ENCODE data around the gene SEC14L2. TPM values are rescaled to one million over a fixed set of nuclear protein-coding genes. Genes with fewer than 3 reads are reported as not detected.

The SEC14L2 gene
- total RNA-seq, 1 donor from 2014 or later = 5.7 TPM

- Histone ChIP-seq H3K27ac (no peak overlapping the region), H4K20me1 (ENCODE audit: low read depth) (peaks cover 11% of the 10 kb centered on the region), H3K4me3 (no peak overlapping the region), H3K27me3 (no peaks in the 10 kb centered on the region), H3K4me1 (no peaks in the 10 kb centered on the region), H3K36me3 (no peaks in the 10 kb centered on the region), H2AFZ (replicated peaks) (no peak overlapping the region), H3K9me3 (ENCODE audit: low read depth) (no peaks in the 10 kb centered on the region), H3K9ac (no peak overlapping the region), H3K4me2 (no peak overlapping the region), H3F3A (ENCODE audit: low read depth) (peaks cover under 1% of the 10 kb centered on the region), H3K79me2 (ENCODE audit: low read depth) (no peaks in the 10 kb centered on the region)
- Mint-ChIP-seq H3K4me1 (peaks cover 18% of the 10 kb centered on the region), H3K27me3 (ENCODE audit: insufficient read depth, low read depth) (peaks cover 2% of the 10 kb centered on the region), H3K9me3 (no peaks in the 10 kb centered on the region), H3K36me3 (peaks cover 8% of the 10 kb centered on the region), H3K27ac (no peak overlapping the region), H3K4me3 (no peak overlapping the region)
- DNase-seq (ENCODE audit: low spot score) = no peak
- TF ChIP-seq, protein P1, sequence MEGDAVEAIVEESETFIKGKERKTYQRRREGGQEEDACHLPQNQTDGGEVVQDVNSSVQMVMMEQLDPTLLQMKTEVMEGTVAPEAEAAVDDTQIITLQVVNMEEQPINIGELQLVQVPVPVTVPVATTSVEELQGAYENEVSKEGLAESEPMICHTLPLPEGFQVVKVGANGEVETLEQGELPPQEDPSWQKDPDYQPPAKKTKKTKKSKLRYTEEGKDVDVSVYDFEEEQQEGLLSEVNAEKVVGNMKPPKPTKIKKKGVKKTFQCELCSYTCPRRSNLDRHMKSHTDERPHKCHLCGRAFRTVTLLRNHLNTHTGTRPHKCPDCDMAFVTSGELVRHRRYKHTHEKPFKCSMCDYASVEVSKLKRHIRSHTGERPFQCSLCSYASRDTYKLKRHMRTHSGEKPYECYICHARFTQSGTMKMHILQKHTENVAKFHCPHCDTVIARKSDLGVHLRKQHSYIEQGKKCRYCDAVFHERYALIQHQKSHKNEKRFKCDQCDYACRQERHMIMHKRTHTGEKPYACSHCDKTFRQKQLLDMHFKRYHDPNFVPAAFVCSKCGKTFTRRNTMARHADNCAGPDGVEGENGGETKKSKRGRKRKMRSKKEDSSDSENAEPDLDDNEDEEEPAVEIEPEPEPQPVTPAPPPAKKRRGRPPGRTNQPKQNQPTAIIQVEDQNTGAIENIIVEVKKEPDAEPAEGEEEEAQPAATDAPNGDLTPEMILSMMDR (IDR thresholded peaks at IDR 0.05) = peak; percentile 12
- no peak for TF ChIP-seq EZH2 (IDR thresholded peaks at IDR 0.05)
- TF ChIP-seq EZH2phosphoT487 (IDR thresholded peaks at IDR 0.05) = no peak
Observed at GRCh38 chr22:30430933-30431332, 34.1 kb downstream of the SEC14L2 start.

DNA sequence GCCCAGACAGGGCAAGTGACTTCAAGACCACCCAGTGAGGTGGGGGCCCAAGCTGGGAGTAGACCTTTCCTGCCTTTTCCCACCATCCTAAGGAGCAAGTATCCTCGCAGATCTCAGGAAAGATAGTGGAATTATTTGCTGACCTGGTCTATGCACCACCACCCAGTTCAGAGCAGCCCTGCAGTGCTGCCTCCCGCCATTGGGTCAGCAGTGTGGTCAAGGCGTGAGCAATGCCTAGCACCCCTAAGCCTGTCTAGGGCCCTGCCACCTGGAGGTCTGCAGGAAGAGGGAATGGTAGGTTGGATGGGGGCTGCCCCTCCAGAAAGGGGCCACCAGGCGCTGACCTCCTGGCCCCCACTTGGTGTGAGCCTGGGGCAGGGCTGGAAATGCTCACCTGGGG lies 35.3 kb downstream of the SEC14L2 start:
- no peaks in the 10 kb centered on the region for H3K9me3 Mint-ChIP-seq
- no peak overlapping the region for H3K4me2 ChIP-seq
- TF ChIP-seq, protein P1 (IDR thresholded peaks at IDR 0.05) = no peak
- TF ChIP-seq EZH2phosphoT487 (IDR thresholded peaks at IDR 0.05) (no peak), EZH2 (IDR thresholded peaks at IDR 0.05) (no peak)
- no peak overlapping the region for H3K27ac ChIP-seq
- H3K27me3 Mint-ChIP-seq (ENCODE audit: insufficient read depth, low read depth) = no peaks in the 10 kb centered on the region
- H3K9ac ChIP-seq = no peak overlapping the region
- no peak for DNase-seq (ENCODE audit: low spot score)
- H3K36me3 ChIP-seq = no peaks in the 10 kb centered on the region
- H4K20me1 ChIP-seq (ENCODE audit: low read depth) = peaks cover 5% of the 10 kb centered on the region
- no peaks in the 10 kb centered on the region for H3K9me3 ChIP-seq (ENCODE audit: low read depth)
- no peaks in the 10 kb centered on the region for H3K4me1 ChIP-seq
- no peak overlapping the region for H2AFZ ChIP-seq (replicated peaks)
- peaks cover 8% of the 10 kb centered on the region for H3K4me1 Mint-ChIP-seq
- no peak overlapping the region for H3K4me3 Mint-ChIP-seq
- no peaks in the 10 kb centered on the region for H3K79me2 ChIP-seq (ENCODE audit: low read depth)
- H3K27me3 ChIP-seq = no peaks in the 10 kb centered on the region
- no peak overlapping the region for H3K27ac Mint-ChIP-seq
- H3K36me3 Mint-ChIP-seq = peaks cover 8% of the 10 kb centered on the region
- no peak overlapping the region for H3K4me3 ChIP-seq
- H3F3A ChIP-seq (ENCODE audit: low read depth) = no peaks in the 10 kb centered on the region

- H2AFZ ChIP-seq (replicated peaks) = no peak overlapping the region
- Mint-ChIP-seq H3K4me1 (peaks cover 8% of the 10 kb centered on the region), H3K9me3 (no peaks in the 10 kb centered on the region), H3K4me3 (no peak overlapping the region), H3K27me3 (ENCODE audit: insufficient read depth, low read depth) (no peaks in the 10 kb centered on the region), H3K27ac (no peak overlapping the region), H3K36me3 (peaks cover 5% of the 10 kb centered on the region)
- H3K9me3 ChIP-seq (ENCODE audit: low read depth) = no peaks in the 10 kb centered on the region
- no peak overlapping the region for H3K9ac ChIP-seq
- no peak overlapping the region for H3K4me3 ChIP-seq
- no peaks in the 10 kb centered on the region for H3K4me1 ChIP-seq
- H4K20me1 ChIP-seq (ENCODE audit: low read depth) = peaks cover 1% of the 10 kb centered on the region
- H3K79me2 ChIP-seq (ENCODE audit: low read depth) = no peaks in the 10 kb centered on the region
- no peaks in the 10 kb centered on the region for H3F3A ChIP-seq (ENCODE audit: low read depth)
- DNase-seq (ENCODE audit: low spot score) = no peak
- H3K27me3 ChIP-seq = no peaks in the 10 kb centered on the region
- no peak overlapping the region for H3K4me2 ChIP-seq
- TF ChIP-seq EZH2 (IDR thresholded peaks at IDR 0.05) (no peak), EZH2phosphoT487 (IDR thresholded peaks at IDR 0.05) (no peak)
- TF ChIP-seq, protein P1 (IDR thresholded peaks at IDR 0.05) = no peak
- no peaks in the 10 kb centered on the region for H3K36me3 ChIP-seq
- H3K27ac ChIP-seq = no peak overlapping the region
Observed at GRCh38 chr22:30432520-30432919, 35.7 kb downstream of the SEC14L2 start.
